Measurements from ENCODE around the gene MXRA8. TPM values are rescaled to one million over a fixed set of nuclear protein-coding genes. Genes with fewer than 3 reads are reported as not detected.

Gene MXRA8
- total and polyA plus RNA-seq, 9 of the 15 experiments (the other 6 are each of a cell fraction or from before 2014, with no cell fraction given): 0.66 to 11.3 (median 6.3) TPM

DNA sequence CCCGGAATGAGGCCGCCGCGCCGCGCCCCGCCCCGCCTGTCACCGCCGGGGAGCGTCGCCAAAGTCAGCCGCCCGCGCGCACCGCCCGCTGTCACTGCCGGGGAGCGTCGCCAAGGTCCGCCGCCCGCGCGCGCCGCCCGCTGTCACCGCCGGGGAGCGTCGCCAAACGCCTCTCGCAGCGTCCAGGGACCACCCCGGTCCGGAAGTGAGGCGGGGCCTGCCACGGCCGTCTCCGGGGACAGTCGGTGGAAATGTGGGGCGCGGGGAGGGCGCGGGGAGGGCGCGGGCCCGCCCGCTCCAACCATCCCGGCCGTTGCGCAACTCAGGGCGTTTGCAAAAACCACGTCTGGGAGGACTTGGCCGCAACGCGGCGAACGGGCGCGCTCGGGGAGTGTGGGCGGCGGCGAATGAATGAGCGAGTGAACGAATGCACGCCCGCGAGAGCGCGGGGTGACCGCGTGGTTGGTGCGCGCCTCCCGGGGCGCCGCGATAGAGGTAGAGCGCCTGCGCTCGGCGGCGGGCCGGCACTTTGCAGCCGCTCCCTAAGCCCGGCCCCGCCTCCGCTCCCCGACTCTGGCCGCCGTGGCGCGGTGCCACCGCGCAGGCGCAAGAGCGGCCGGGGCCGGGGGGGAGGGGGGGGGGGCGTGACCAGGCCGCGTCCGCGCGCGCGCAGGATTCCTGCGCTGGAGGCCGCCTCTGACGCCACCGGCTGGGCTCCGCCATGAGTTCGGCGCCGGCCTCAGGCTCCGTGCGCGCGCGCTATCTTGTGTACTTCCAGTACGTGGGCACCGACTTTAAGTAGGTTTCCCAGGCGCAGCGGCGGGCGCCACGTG lies 50.2 kb downstream of the MXRA8 start, which contains the start of the genes ACAP3 and PUSL1 (continued):
- TF ChIP-seq, protein P1, sequence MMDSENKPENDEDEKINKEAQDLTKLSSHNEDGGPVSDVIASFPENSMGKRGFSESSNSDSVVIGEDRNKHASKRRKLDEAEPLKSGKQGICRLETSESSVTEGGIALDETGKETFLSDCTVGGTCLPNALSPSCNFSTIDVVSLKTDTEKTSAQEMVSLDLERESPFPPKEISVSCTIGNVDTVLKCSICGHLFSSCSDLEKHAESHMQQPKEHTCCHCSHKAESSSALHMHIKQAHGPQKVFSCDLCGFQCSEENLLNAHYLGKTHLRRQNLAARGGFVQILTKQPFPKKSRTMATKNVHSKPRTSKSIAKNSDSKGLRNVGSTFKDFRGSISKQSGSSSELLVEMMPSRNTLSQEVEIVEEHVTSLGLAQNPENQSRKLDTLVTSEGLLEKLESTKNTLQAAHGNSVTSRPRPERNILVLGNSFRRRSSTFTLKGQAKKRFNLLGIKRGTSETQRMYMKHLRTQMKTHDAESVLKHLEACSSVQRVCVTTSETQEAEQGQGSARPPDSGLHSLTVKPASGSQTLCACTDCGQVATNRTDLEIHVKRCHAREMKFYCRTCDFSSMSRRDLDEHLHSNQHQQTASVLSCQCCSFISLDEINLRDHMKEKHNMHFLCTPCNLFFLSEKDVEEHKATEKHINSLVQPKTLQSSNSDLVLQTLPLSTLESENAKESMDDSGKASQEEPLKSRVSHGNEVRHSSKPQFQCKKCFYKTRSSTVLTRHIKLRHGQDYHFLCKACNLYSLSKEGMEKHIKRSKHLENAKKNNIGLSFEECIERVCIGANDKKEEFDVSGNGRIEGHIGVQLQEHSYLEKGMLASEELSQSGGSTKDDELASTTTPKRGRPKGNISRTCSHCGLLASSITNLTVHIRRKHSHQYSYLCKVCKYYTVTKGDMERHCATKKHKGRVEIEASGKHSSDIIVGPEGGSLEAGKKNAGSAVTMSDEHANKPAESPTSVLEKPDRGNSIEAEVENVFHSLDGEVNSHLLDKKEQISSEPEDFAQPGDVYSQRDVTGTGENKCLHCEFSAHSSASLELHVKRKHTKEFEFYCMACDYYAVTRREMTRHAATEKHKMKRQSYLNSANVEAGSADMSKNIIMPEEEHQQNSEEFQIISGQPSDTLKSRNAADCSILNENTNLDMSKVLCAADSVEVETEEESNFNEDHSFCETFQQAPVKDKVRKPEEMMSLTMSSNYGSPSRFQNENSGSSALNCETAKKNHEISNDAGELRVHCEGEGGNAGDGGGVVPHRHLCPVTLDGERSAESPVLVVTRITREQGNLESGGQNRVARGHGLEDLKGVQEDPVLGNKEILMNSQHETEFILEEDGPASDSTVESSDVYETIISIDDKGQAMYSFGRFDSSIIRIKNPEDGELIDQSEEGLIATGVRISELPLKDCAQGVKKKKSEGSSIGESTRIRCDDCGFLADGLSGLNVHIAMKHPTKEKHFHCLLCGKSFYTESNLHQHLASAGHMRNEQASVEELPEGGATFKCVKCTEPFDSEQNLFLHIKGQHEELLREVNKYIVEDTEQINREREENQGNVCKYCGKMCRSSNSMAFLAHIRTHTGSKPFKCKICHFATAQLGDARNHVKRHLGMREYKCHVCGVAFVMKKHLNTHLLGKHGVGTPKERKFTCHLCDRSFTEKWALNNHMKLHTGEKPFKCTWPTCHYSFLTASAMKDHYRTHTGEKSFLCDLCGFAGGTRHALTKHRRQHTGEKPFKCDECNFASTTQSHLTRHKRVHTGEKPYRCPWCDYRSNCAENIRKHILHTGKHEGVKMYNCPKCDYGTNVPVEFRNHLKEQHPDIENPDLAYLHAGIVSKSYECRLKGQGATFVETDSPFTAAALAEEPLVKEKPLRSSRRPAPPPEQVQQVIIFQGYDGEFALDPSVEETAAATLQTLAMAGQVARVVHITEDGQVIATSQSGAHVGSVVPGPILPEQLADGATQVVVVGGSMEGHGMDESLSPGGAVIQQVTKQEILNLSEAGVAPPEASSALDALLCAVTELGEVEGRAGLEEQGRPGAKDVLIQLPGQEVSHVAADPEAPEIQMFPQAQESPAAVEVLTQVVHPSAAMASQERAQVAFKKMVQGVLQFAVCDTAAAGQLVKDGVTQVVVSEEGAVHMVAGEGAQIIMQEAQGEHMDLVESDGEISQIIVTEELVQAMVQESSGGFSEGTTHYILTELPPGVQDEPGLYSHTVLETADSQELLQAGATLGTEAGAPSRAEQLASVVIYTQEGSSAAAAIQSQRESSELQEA (IDR thresholded peaks at IDR 0.05; ENCODE audit: low read depth): no peak
- TF ChIP-seq RAD21 (CRISPR knock-in tag; conservative IDR thresholded peaks at IDR 0.05 in 1 of 2, IDR thresholded peaks at IDR 0.05 in 1 of 2): no peak
- no peak for TF ChIP-seq HEY1 (CRISPR knock-in tag; IDR thresholded peaks at IDR 0.05; ENCODE audit: borderline replicate concordance)
- no peak for TF ChIP-seq ZBTB8A (IDR thresholded peaks at IDR 0.05; ENCODE audit: partially characterized antibody)
- TF ChIP-seq, protein P2, sequence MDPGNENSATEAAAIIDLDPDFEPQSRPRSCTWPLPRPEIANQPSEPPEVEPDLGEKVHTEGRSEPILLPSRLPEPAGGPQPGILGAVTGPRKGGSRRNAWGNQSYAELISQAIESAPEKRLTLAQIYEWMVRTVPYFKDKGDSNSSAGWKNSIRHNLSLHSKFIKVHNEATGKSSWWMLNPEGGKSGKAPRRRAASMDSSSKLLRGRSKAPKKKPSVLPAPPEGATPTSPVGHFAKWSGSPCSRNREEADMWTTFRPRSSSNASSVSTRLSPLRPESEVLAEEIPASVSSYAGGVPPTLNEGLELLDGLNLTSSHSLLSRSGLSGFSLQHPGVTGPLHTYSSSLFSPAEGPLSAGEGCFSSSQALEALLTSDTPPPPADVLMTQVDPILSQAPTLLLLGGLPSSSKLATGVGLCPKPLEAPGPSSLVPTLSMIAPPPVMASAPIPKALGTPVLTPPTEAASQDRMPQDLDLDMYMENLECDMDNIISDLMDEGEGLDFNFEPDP (CRISPR knock-in tag; IDR thresholded peaks at IDR 0.05): no peak
- TF ChIP-seq, protein P3, sequence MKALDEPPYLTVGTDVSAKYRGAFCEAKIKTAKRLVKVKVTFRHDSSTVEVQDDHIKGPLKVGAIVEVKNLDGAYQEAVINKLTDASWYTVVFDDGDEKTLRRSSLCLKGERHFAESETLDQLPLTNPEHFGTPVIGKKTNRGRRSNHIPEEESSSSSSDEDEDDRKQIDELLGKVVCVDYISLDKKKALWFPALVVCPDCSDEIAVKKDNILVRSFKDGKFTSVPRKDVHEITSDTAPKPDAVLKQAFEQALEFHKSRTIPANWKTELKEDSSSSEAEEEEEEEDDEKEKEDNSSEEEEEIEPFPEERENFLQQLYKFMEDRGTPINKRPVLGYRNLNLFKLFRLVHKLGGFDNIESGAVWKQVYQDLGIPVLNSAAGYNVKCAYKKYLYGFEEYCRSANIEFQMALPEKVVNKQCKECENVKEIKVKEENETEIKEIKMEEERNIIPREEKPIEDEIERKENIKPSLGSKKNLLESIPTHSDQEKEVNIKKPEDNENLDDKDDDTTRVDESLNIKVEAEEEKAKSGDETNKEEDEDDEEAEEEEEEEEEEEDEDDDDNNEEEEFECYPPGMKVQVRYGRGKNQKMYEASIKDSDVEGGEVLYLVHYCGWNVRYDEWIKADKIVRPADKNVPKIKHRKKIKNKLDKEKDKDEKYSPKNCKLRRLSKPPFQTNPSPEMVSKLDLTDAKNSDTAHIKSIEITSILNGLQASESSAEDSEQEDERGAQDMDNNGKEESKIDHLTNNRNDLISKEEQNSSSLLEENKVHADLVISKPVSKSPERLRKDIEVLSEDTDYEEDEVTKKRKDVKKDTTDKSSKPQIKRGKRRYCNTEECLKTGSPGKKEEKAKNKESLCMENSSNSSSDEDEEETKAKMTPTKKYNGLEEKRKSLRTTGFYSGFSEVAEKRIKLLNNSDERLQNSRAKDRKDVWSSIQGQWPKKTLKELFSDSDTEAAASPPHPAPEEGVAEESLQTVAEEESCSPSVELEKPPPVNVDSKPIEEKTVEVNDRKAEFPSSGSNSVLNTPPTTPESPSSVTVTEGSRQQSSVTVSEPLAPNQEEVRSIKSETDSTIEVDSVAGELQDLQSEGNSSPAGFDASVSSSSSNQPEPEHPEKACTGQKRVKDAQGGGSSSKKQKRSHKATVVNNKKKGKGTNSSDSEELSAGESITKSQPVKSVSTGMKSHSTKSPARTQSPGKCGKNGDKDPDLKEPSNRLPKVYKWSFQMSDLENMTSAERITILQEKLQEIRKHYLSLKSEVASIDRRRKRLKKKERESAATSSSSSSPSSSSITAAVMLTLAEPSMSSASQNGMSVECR (CRISPR knock-in tag; IDR thresholded peaks at IDR 0.05): peak; percentile 93
- TF ChIP-seq ZNF197 (CRISPR knock-in tag; IDR thresholded peaks at IDR 0.05; ENCODE audit: low read depth): no peak
- peak; percentile 21 for TF ChIP-seq POLR2B (IDR thresholded peaks at IDR 0.05; ENCODE audit: low read depth, partially characterized antibody)
- TF ChIP-seq SIN3A (IDR thresholded peaks at IDR 0.05; ENCODE audit: borderline replicate concordance in 2 of 2, control insufficient read depth in 1 of 2, low read depth in 2 of 2, low read length in 2 of 2): peak; percentile 78 to 97
